Endothelial cell (in vitro differentiated cells): ENCODE measurements around the gene FYB2. TPM values are rescaled to one million over a fixed set of nuclear protein-coding genes. Genes with fewer than 3 reads are reported as not detected.
"Not testable (repeated sequence)": the region's sequence is repeated elsewhere in the genome, so short reads cannot be mapped to it uniquely, and the experiment has no call there.

ENCODE experiments used
- DNase-seq: peaks from one replicate; pipeline ENCODE4 v3.0.0; 2021; ENCODE audit warnings: low spot score
- H3K27ac Mint-ChIP-seq: one replicate; pipeline ENCODE4 v1.8.0; 2021; ENCODE audit warnings: mixed read lengths, inconsistent platforms; ENCODE audit not compliant: unreplicated experiment
- H3K27me3 Mint-ChIP-seq: one replicate; pipeline ENCODE4 v1.8.0; 2021; ENCODE audit warnings: mild to moderate bottlenecking, moderate library complexity, mixed read lengths, inconsistent platforms; ENCODE audit not compliant: unreplicated experiment
- H3K36me3 Mint-ChIP-seq: one replicate; pipeline ENCODE4 v1.8.0; 2021; ENCODE audit warnings: mild to moderate bottlenecking, low read depth, mixed read lengths, inconsistent platforms; ENCODE audit not compliant: unreplicated experiment
- H3K4me1 Mint-ChIP-seq: one replicate; pipeline ENCODE4 v1.8.0; 2021; ENCODE audit warnings: mild to moderate bottlenecking, mixed read lengths, inconsistent platforms; ENCODE audit not compliant: unreplicated experiment
- H3K4me3 Mint-ChIP-seq: one replicate; pipeline ENCODE4 v1.8.0; 2021; ENCODE audit warnings: mild to moderate bottlenecking, mixed read lengths, inconsistent platforms; ENCODE audit not compliant: unreplicated experiment
- H3K9me3 Mint-ChIP-seq: one replicate; pipeline ENCODE4 v1.8.0; 2021; ENCODE audit warnings: mixed read lengths, inconsistent platforms; ENCODE audit not compliant: unreplicated experiment
- total RNA-seq: library from RNA; stranded (reverse); fragmentation: NEBNext Ultra II Directional; extraction: Animal tissue kit (Norgen Biotek cat#: 25700); gene quantifications from one replicate; pipeline ENCODE4 v1.2.1, GENCODE V29; 2021; ENCODE audit not compliant: unreplicated experiment
- TF ChIP-seq, protein P1 (sequence below): fragments of 200-600 bp; sonication (generic); IDR thresholded peaks from one replicate; pipeline ENCODE4 v1.5.0; 2021; ENCODE audit warnings: antibody characterized with exemption; ENCODE audit not compliant: unreplicated experiment

FYB2 gene
- total RNA-seq, 1 donor from 2014 or later = 0.18 TPM

DNA sequence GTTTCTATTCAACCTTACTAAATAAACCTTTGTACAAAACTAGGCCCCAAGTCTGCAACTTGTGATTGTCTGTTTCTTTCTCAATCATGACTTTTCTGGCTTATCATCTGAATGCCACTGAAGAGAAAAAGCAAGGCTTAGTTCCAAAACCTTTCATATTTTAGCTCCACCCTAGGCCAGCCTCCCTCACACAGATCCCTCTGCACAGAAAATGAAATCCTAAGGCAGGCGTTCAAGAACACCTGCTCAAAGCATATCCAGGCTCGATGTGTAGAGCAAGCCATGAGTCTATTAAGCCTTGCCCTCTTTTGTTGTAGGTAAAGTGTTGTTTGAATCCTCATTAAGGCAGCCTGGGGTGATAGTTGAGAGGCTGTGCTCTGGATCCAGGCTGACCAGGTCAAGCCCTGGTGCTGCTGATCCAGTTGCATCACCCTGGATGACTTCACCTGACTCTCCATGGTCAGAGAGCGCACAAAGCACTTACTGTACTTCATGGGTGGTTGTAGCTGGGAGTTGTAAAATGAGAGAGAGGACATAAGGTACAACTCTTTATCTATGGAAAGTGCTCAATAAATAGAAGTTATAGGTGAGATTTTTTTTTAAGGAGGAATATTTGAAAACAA lies 39.0 kb downstream of the FYB2 start:
- no peak overlapping the region for H3K27ac Mint-ChIP-seq
- peaks cover 1% of the 10 kb centered on the region for H3K27me3 Mint-ChIP-seq
- TF ChIP-seq, protein P1, sequence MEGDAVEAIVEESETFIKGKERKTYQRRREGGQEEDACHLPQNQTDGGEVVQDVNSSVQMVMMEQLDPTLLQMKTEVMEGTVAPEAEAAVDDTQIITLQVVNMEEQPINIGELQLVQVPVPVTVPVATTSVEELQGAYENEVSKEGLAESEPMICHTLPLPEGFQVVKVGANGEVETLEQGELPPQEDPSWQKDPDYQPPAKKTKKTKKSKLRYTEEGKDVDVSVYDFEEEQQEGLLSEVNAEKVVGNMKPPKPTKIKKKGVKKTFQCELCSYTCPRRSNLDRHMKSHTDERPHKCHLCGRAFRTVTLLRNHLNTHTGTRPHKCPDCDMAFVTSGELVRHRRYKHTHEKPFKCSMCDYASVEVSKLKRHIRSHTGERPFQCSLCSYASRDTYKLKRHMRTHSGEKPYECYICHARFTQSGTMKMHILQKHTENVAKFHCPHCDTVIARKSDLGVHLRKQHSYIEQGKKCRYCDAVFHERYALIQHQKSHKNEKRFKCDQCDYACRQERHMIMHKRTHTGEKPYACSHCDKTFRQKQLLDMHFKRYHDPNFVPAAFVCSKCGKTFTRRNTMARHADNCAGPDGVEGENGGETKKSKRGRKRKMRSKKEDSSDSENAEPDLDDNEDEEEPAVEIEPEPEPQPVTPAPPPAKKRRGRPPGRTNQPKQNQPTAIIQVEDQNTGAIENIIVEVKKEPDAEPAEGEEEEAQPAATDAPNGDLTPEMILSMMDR = no peak
- DNase-seq = no peak
- no peaks in the 10 kb centered on the region for H3K4me1 Mint-ChIP-seq
- no peak overlapping the region for H3K4me3 Mint-ChIP-seq
- no peaks in the 10 kb centered on the region for H3K9me3 Mint-ChIP-seq
- H3K36me3 Mint-ChIP-seq = no peaks in the 10 kb centered on the region

DNA sequence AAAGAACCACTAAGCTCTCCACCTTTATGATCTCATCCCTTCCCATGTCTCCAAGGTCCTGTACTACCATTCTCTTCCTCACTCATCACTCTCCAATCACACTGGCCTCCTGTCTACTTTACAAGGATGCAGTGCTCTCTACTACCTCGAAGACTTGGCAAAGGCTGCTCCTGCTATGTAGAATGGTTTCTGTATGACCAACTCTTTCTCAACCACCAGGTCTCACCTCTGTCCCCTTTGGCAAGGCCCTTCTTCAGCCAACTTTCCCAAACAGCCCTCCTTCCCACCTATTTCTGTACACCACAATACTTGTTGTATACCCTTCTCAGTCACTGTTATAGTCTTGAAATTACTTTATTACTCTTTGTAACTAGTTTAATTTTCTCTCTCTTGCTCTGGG lies 41.2 kb downstream of the FYB2 start:
- TF ChIP-seq, protein P1 = no peak
- no peaks in the 10 kb centered on the region for H3K4me1 Mint-ChIP-seq
- no peak for DNase-seq
- no peak overlapping the region for H3K4me3 Mint-ChIP-seq
- no peak overlapping the region for H3K27ac Mint-ChIP-seq
- no peaks in the 10 kb centered on the region for H3K27me3 Mint-ChIP-seq
- H3K36me3 Mint-ChIP-seq = no peaks in the 10 kb centered on the region
- H3K9me3 Mint-ChIP-seq = no peaks in the 10 kb centered on the region

DNA sequence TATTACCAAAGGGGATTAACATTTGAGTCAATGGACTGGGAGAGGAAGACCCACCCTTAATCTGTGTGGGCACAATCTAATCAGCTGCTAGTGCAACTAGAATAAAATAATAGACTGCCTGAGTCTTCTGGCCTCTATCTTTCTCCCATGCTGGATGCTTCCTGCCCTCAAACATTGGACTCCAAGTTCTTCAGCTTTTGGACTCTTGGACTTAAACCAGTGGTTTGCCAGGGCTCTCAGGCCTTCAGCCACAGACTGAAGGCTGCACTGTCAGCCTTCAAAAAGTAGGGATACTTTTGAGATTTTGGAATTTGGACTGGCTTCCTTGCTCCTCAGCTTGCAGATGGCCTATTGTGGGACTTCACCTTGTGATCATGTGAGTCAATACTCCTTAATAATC lies 44.5 kb downstream of the FYB2 start:
- H3K9me3 Mint-ChIP-seq, DNase-seq, H3K27me3 Mint-ChIP-seq, H3K36me3 Mint-ChIP-seq, H3K4me1 Mint-ChIP-seq, H3K27ac Mint-ChIP-seq, H3K4me3 Mint-ChIP-seq: not testable (repeated sequence)

DNA sequence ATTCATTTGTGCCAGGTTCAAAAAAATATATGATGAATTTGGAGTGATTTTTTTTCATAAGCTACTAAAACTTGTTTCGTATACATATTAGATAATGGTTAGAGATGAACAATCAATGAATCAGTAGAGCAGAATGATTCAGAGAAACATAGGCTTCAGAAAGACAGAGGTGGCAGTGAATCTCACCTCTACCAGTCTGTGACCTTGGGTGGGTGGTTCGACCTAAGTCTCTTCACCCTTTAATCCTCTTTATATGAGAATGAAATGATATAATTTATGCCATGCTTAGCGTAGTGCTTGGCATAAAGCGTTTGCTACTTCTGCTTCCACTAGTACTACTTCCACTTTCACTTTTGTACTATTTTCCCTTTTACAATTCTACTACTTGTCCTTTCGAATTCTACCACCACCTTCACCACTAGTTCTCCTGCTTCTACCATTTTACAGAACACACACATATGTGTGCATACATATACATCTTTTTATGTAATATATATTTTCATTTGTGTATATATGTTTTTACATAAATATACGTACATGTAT lies 45.1 kb downstream of the FYB2 start:
- TF ChIP-seq, protein P1 = no peak
- Mint-ChIP-seq H3K27me3 (no peaks in the 10 kb centered on the region), H3K4me1 (no peaks in the 10 kb centered on the region), H3K27ac (no peak overlapping the region), H3K4me3 (no peak overlapping the region), H3K36me3 (no peaks in the 10 kb centered on the region), H3K9me3 (no peaks in the 10 kb centered on the region)
- no peak for DNase-seq

DNA sequence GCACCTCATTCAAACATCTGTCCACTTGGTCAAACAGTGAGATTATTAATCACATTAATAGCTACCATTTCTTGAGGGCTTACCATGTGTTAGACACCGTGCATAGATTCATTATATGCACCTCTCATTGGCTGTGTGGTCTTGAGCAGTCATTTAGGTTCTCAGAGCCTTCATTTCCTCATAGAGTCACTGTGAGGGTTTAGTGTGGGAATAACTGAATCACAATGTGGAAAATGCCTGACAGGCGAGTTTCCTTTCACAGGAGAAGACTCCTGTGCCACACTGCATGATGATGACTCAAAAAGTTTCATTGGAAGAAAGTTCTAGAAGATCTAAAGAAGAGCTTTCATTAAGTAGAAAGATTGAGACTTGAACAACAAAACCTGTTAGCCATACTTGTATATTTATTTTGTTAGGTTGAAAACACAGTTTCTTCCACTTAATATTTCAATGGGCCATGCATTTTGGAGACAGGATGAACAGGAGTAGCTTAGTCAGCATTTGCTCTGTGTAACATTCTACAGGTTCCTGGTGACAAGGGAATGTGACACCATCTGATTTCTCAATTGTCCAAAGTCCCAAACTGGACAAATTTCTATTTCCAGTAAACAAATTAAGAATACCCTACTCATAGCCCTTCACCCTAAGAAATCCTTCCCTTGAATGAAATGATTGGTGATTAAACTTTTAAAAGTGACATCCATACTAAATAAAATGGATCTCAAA lies 45.7 kb downstream of the FYB2 start:
- Mint-ChIP-seq H3K27ac (no peak overlapping the region), H3K36me3 (no peaks in the 10 kb centered on the region), H3K4me3 (no peak overlapping the region), H3K4me1 (no peaks in the 10 kb centered on the region), H3K27me3 (no peaks in the 10 kb centered on the region), H3K9me3 (no peaks in the 10 kb centered on the region)
- TF ChIP-seq, protein P1 = no peak
- DNase-seq = no peak
